ENCODE data around the gene CDKN2B-AS1. TPM values are rescaled to one million over a fixed set of nuclear protein-coding genes. Genes with fewer than 3 reads are reported as not detected.

Gene CDKN2B-AS1
- total RNA-seq, 2 experiments from 2014 or later, result 0.41 to 0.81 TPM

- DNase-seq, result no peak
- H3K27ac Mint-ChIP-seq, result no peak overlapping the region
- CTCF ChIA-PET, result no interaction called here
- intact Hi-C loops (cut with micrococcal nuclease), result loop anchor here (10.0 kb wide), 2 partner anchors 132 to 332 kb away; partner anchors contain the start of gene DMRTA1
- POLR2A ChIA-PET, result interaction anchor here (0.5 kb wide), 1 partner anchor 74 kb away, joined by 3 read pairs; no protein-coding TSS in a partner anchor
- peaks cover 25% of the 10 kb centered on the region for H3K27me3 Mint-ChIP-seq
- no peak for ATAC-seq
- H3K9me3 Mint-ChIP-seq, result no peaks in the 10 kb centered on the region
- peaks cover 3% of the 10 kb centered on the region for H3K4me1 Mint-ChIP-seq (ENCODE audit: low read depth)
- TF ChIP-seq CTCF (IDR thresholded peaks at IDR 0.05), result no peak
- no peak overlapping the region for H3K4me3 Mint-ChIP-seq
- H3K36me3 Mint-ChIP-seq (ENCODE audit: low read depth), result no peaks in the 10 kb centered on the region
Measured at GRCh38 chr9:22112870-22113821, 118.6 kb downstream of the CDKN2B-AS1 start.

GRCh38 chr9:22114956-22115355 lies 120.4 kb downstream of the CDKN2B-AS1 start:
- no peak for DNase-seq
- H3K4me3 Mint-ChIP-seq, result no peak overlapping the region
- ChIA-PET CTCF (interaction anchor here (1.1 kb wide), 1 partner anchor 312 kb away, joined by 3 read pairs; no protein-coding TSS in a partner anchor), POLR2A (no interaction called here)
- no peak for ATAC-seq
- peaks cover 22% of the 10 kb centered on the region for H3K27me3 Mint-ChIP-seq
- peaks cover 3% of the 10 kb centered on the region for H3K4me1 Mint-ChIP-seq (ENCODE audit: low read depth)
- no peak overlapping the region for H3K27ac Mint-ChIP-seq
- H3K36me3 Mint-ChIP-seq (ENCODE audit: low read depth), result no peaks in the 10 kb centered on the region
- intact Hi-C loops (cut with micrococcal nuclease), result loop anchor here (5.0 to 10.0 kb wide), 3 partner anchors 63 to 330 kb away; partner anchors contain the start of gene DMRTA1
- H3K9me3 Mint-ChIP-seq, result no peaks in the 10 kb centered on the region
- TF ChIP-seq CTCF (IDR thresholded peaks at IDR 0.05), result no peak

- no peak for TF ChIP-seq CTCF (IDR thresholded peaks at IDR 0.05)
- no peaks in the 10 kb centered on the region for H3K36me3 Mint-ChIP-seq (ENCODE audit: low read depth)
- DNase-seq (no peak), ATAC-seq (no peak)
- H3K27me3 Mint-ChIP-seq, result peaks cover 22% of the 10 kb centered on the region
- H3K4me3 Mint-ChIP-seq, result no peak overlapping the region
- intact Hi-C loops (cut with micrococcal nuclease), result loop anchor here (5.0 to 10.0 kb wide), 3 partner anchors 64 to 328 kb away; partner anchors contain the start of gene DMRTA1
- H3K4me1 Mint-ChIP-seq (ENCODE audit: low read depth), result peaks cover 3% of the 10 kb centered on the region
- CTCF ChIA-PET, result interaction anchor here (1.1 to 7.6 kb wide), 7 partner anchors 11 to 302 kb away, joined by 3 to 71 read pairs (median 4); no protein-coding TSS in a partner anchor
- POLR2A ChIA-PET, result no interaction called here
- H3K27ac Mint-ChIP-seq, result no peak overlapping the region
- no peaks in the 10 kb centered on the region for H3K9me3 Mint-ChIP-seq
Measured at GRCh38 chr9:22116758-22117157, 122.2 kb downstream of the CDKN2B-AS1 start.

- no peak for TF ChIP-seq CTCF (IDR thresholded peaks at IDR 0.05)
- intact Hi-C loops (cut with micrococcal nuclease), result loop anchor here (2.0 to 10.0 kb wide), 4 partner anchors 65 to 327 kb away; partner anchors contain the start of gene DMRTA1
- ChIA-PET CTCF (interaction anchor here (0.9 to 7.6 kb wide), 17 partner anchors 8 to 303 kb away, joined by 3 to 71 read pairs (median 5); partner anchors contain the start of genes CDKN2A, CDKN2B and CDKN2B-AS1), POLR2A (no interaction called here)
- H3K27ac Mint-ChIP-seq, result no peak overlapping the region
- H3K4me3 Mint-ChIP-seq, result no peak overlapping the region
- DNase-seq, result no peak
- peaks cover 21% of the 10 kb centered on the region for H3K27me3 Mint-ChIP-seq
- no peak for ATAC-seq
- H3K36me3 Mint-ChIP-seq (ENCODE audit: low read depth), result no peaks in the 10 kb centered on the region
- H3K9me3 Mint-ChIP-seq, result no peaks in the 10 kb centered on the region
- H3K4me1 Mint-ChIP-seq (ENCODE audit: low read depth), result peaks cover 3% of the 10 kb centered on the region
Measured at GRCh38 chr9:22117511-22118384, 123.2 kb downstream of the CDKN2B-AS1 start.

Data from activated CD8-positive, alpha-beta T cell treated with anti-CD3 and anti-CD28 coated beads for 36 hours (primary cell).